ENCODE data around the gene CELF3.

DNA sequence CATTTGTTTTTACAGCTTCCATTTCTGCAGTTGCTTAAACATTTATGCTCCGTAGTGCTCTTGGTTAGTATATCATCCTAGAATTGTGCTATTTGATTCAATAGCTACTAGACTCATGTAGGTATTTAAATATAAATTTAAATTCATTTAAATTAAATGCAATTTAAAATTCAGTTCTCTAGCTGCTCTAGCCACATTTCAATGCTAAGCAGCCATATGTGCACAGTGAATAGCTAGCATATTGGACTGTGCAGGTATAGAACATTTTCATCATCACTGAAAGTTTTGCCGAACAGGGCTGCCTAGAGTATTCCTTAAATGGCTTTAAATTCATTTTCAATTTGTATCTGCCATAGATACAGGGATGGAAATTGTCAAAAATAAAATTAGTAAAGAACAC, 32.5 kb downstream of the CELF3 start:
- TF ChIP-seq, protein P1, sequence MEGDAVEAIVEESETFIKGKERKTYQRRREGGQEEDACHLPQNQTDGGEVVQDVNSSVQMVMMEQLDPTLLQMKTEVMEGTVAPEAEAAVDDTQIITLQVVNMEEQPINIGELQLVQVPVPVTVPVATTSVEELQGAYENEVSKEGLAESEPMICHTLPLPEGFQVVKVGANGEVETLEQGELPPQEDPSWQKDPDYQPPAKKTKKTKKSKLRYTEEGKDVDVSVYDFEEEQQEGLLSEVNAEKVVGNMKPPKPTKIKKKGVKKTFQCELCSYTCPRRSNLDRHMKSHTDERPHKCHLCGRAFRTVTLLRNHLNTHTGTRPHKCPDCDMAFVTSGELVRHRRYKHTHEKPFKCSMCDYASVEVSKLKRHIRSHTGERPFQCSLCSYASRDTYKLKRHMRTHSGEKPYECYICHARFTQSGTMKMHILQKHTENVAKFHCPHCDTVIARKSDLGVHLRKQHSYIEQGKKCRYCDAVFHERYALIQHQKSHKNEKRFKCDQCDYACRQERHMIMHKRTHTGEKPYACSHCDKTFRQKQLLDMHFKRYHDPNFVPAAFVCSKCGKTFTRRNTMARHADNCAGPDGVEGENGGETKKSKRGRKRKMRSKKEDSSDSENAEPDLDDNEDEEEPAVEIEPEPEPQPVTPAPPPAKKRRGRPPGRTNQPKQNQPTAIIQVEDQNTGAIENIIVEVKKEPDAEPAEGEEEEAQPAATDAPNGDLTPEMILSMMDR (IDR thresholded peaks at IDR 0.05): no peak
- no peak for TF ChIP-seq POLR2A (IDR thresholded peaks at IDR 0.05)

Measured in right lobe of liver (tissue), 4 donors.